NCI-H1694 (cell line): ENCODE measurements around the gene SERBP1.

Source experiments
- DNase-seq: peaks from one replicate; lab custom pipeline; 2025; lab: John Stamatoyannopoulos, UW

SERBP1 gene

DNA sequence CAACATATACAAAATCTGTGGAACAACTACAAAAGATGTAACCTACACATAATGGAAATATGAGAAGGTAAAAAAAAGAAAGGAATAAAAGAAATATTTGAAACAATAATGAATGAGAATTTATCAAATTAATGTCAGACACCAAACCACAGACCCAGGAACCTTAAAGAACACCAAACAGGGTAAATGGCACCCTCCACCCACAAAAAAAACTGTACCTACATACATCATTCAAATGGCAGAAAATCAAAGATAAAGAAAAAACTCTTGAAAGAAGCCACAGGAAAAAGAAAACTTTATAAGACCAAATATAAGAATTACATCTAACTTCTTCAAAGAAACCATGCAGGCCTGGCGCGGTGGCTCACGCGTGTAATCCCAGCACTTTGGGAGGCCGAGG, 68.6 kb downstream of the SERBP1 start:
- no peak for DNase-seq

DNA sequence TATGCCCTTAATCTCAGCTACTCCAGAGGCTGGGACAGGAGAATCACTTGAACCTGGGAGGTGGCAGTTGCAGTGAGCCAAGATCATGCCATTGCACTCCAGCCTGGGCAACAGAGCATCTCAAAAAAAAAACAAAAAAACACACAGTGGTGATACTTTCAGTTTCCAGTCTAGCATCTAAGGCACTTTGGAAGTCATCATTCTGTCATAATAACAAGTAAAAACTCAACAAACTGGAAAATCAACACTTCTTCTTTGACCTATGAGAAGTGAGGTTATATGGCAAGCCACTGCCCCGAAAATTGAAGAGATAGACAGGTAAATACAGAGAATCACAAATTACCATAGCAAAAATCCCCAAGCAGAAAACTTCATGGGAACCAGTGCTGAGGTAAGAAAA, 70.6 kb downstream of the SERBP1 start:
- DNase-seq, result no peak
